ENCODE data around the gene OLIG1.

The OLIG1 gene

GRCh38 chr21:33117101-33117888 is 47.4 kb downstream of the OLIG1 start:
- DNase-seq (ENCODE audit: low read depth in 1 of 2, low spot score in 1 of 2) = no peak
- in situ Hi-C loops (cut with HindIII; ENCODE audit: low pct_unique_long_range_greater_than_20kb, low sequenced_read_pairs) = no loop called here
- TF ChIP-seq JUND (IDR thresholded peaks at IDR 0.05; ENCODE audit: low read depth) = no peak

All from T47D (cell line).